Prostate gland (tissue), 2 donors: ENCODE results near the gene C1QTNF5. TPM values are rescaled to one million over a fixed set of nuclear protein-coding genes. Genes with fewer than 3 reads are reported as not detected.

Experiments
- DNase-seq: peaks from one replicate; pipeline ENCODE4 v3.0.0-alpha.2; 2019; ENCODE audit warnings: low spot score
- H3K27ac ChIP-seq, 2 donors: fragments of 200-600 bp; sonication (generic); 2 replicates each; pipeline ENCODE4 v1.5.1; 2017 to 2019
- H3K27me3 ChIP-seq: fragments of 200-600 bp; sonication (generic); replicated peaks from 2 replicates; pipeline ENCODE4 v1.5.1; 2019; ENCODE audit not compliant: insufficient read depth
- H3K36me3 ChIP-seq, 2 donors: fragments of 200-600 bp; sonication (generic); 1 replicate in 1 of 2; 2 replicates in 1 of 2; pipeline versions ENCODE4 v1.5.1 to v1.8.1; 2017 to 2019
- H3K4me1 ChIP-seq: fragments of 200-600 bp; sonication (generic); replicated peaks from 2 replicates; pipeline ENCODE4 v1.5.1; 2019
- H3K4me3 ChIP-seq, 2 donors: fragments of 200-600 bp; sonication (generic); 2 replicates each; pipeline ENCODE4 v1.5.1; 2017 to 2019
- H3K9me3 ChIP-seq: fragments of 200-600 bp; sonication (generic); 2 replicates; pipeline ENCODE4 v1.5.1; 2017
- POLR2A ChIP-seq: fragments of 450-650 bp; IDR thresholded peaks from one replicate; pipeline ENCODE4 v1.6.1; 2016; ENCODE audit warnings: antibody characterized with exemption, mild to moderate bottlenecking
- POLR2AphosphoS5 ChIP-seq: sonication (generic); formaldehyde crosslinking; IDR thresholded peaks from one replicate; pipeline ENCODE4 v1.6.1; 2017; ENCODE audit warnings: antibody characterized with exemption
- WGBS: methylation state at CpG from one replicate; pipeline ENCODE4 v1.1.5; 2018; 5-methylcytosine and 5-hydroxymethylcytosine counted together
- intact Hi-C: fragments of 100-400 bp; cut with DNase I; formaldehyde crosslinking; loops from one replicate; pipeline ENCODE4 v1.14.2; 2022
- total RNA-seq, 2 donors: library from RNA; depleted of rRNA; stranded (reverse); fragments of >200 nt; gene quantifications; one replicate each; pipeline ENCODE4 v1.1.0, GENCODE V29; 2016
- TF ChIP-seq, protein P1 (sequence below), 4 experiments: fragments of 200-600 bp in 2 of 4; fragments of 450-650 bp in 2 of 4; sonication (generic) in 2 of 4; IDR thresholded peaks; 1 replicate in 3 of 4; 2 replicates in 1 of 4; pipeline ENCODE4 v1.5.1; 2016 to 2019; ENCODE audit warnings: antibody characterized with exemption in 4 of 4, mild to moderate bottlenecking in 2 of 4, moderate library complexity in 2 of 4

Gene C1QTNF5
- total RNA-seq, 2 donors from 2014 or later: 15.3 to 20.2 TPM

DNA sequence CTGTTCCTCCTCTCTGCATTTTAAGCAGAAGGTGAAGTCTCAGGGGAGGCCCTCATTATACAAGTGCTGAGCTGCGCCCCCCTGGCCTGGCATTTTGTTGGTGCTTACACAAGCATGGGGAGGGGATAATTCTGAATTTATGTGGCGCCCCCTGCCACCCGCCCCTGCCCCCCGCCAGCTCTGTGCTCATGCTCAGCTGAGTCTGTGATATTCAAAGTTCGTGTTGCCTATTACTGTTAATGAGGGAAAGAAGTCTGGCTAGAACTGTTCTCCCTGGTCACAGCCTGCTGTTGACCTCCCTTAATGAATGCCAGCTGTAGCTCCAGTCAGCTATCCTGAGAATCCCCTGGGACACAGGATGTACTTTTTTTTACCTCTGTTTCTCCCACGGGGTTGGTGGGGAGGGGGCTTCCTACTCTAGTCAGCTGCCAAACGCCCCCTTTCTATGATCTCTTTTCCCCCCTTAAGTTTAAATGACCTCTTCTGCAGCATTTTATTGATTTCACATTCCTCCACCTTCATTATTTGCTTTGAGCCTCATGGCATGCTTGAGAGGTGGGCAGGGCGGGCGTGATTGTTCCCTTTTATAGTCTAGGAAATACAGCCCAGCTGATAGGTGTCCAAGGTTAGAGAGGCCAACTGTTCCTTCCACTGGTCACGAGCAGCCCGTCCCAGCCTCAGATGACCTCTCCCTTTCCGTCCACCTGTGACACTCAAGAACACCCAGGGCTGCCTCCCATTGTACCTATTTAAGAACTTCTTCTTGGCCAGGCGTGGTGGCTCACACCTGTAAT lies 28.6 kb upstream of the C1QTNF5 start:
- no peak for DNase-seq
- Histone ChIP-seq H3K27me3 (no peaks in the 10 kb centered on the region), H3K27ac (peak overlapping the region; percentile 25 to 66), H3K36me3 (no peaks in the 10 kb centered on the region), H3K4me3 (no peak overlapping the region), H3K9me3 (no peaks in the 10 kb centered on the region), H3K4me1 (peaks cover 2% of the 10 kb centered on the region)
- intact Hi-C loops: no loop called here
- no peak for TF ChIP-seq POLR2AphosphoS5
- TF ChIP-seq POLR2A: no peak
- TF ChIP-seq, protein P1, sequence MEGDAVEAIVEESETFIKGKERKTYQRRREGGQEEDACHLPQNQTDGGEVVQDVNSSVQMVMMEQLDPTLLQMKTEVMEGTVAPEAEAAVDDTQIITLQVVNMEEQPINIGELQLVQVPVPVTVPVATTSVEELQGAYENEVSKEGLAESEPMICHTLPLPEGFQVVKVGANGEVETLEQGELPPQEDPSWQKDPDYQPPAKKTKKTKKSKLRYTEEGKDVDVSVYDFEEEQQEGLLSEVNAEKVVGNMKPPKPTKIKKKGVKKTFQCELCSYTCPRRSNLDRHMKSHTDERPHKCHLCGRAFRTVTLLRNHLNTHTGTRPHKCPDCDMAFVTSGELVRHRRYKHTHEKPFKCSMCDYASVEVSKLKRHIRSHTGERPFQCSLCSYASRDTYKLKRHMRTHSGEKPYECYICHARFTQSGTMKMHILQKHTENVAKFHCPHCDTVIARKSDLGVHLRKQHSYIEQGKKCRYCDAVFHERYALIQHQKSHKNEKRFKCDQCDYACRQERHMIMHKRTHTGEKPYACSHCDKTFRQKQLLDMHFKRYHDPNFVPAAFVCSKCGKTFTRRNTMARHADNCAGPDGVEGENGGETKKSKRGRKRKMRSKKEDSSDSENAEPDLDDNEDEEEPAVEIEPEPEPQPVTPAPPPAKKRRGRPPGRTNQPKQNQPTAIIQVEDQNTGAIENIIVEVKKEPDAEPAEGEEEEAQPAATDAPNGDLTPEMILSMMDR (IDR thresholded peaks at IDR 0.05): no peak
- 67% methylated on average over 13 of the region's 13 CpGs for WGBS

DNA sequence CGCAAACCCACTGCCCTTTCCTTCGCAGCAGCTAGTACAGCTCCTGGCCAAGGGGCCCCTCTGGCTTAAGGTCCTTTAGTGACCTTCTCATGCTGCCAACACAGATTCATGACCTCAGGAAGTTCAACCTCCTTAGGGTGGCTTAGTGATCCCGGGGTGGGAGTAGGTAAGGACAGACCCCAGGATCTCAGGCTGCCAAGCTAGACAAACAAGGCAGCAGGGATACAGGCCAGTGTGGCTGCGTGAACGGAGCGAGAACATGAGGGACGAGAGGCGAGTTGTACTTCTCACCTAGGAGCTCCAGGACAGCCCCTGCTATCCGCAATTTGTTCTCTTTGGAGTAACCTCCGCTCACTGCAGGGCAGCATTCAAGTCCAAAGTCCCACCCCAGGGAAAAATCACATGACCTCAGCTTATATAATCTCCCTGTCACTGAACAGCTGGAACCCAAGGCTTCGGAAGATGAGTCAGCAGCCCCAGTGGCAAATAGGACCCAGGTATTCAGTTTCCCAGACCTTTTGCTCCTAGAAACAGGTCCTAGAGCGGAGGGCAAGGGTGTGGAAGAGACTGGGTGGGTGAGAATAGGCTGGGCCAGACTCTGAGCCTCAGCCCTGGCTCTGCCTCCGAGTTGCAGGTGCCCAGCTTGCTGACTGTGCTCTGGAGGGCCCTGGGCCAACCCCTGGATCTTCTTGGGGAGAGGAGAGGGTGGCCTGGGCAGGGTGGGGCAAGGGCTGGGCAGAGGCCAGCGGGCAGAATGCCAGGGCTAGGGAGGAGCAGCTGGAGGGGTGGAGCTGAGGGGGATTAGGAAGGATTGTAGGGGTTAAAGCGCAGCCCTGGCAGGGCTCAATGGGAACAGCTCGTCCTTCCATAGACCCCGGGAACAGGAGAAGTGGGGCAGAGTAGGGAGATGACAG lies 27.7 kb upstream of the C1QTNF5 start:
- intact Hi-C loops: no loop called here
- H3K27me3 ChIP-seq: no peaks in the 10 kb centered on the region
- no peak overlapping the region for H3K4me3 ChIP-seq
- no peaks in the 10 kb centered on the region for H3K36me3 ChIP-seq
- peak overlapping the region; percentile 25 to 66 for H3K27ac ChIP-seq
- H3K4me1 ChIP-seq: no peaks in the 10 kb centered on the region
- no peaks in the 10 kb centered on the region for H3K9me3 ChIP-seq
- no peak for DNase-seq
- TF ChIP-seq POLR2A: no peak
- TF ChIP-seq, protein P1 (IDR thresholded peaks at IDR 0.05): no peak
- no peak for TF ChIP-seq POLR2AphosphoS5
- WGBS: 49% methylated on average over 17 of the region's 17 CpGs

DNA sequence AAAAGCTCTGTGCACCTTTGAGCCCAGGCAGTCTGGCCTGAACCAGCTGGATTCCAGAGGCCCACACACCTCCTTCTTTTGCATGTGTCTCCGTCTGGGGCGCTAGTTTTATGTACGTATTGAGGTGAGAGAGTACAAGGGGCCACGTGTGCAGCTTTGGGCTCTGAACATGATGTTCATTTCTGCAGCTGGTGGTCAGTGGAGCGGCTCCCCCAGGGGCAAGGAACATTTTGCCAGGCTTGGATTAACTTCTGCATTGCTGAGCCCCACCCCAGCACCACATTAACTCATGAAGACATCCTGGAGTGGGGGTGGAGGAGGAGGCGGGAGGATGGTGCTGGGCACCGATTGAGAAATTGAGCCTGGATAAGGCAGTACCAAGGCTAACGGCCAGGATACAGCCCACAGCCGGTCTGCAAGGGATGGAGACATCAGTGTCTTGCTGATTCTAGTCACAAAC lies 27.0 kb upstream of the C1QTNF5 start:
- DNase-seq: no peak
- Histone ChIP-seq H3K27ac (peak overlapping the region; percentile 25 to 66), H3K27me3 (no peaks in the 10 kb centered on the region), H3K4me1 (no peaks in the 10 kb centered on the region), H3K4me3 (no peak overlapping the region), H3K36me3 (no peaks in the 10 kb centered on the region), H3K9me3 (no peaks in the 10 kb centered on the region)
- intact Hi-C loops: no loop called here
- TF ChIP-seq POLR2AphosphoS5: no peak
- TF ChIP-seq, protein P1 (IDR thresholded peaks at IDR 0.05): no peak
- TF ChIP-seq POLR2A: no peak
- 48% methylated on average over 9 of the region's 9 CpGs for WGBS

DNA sequence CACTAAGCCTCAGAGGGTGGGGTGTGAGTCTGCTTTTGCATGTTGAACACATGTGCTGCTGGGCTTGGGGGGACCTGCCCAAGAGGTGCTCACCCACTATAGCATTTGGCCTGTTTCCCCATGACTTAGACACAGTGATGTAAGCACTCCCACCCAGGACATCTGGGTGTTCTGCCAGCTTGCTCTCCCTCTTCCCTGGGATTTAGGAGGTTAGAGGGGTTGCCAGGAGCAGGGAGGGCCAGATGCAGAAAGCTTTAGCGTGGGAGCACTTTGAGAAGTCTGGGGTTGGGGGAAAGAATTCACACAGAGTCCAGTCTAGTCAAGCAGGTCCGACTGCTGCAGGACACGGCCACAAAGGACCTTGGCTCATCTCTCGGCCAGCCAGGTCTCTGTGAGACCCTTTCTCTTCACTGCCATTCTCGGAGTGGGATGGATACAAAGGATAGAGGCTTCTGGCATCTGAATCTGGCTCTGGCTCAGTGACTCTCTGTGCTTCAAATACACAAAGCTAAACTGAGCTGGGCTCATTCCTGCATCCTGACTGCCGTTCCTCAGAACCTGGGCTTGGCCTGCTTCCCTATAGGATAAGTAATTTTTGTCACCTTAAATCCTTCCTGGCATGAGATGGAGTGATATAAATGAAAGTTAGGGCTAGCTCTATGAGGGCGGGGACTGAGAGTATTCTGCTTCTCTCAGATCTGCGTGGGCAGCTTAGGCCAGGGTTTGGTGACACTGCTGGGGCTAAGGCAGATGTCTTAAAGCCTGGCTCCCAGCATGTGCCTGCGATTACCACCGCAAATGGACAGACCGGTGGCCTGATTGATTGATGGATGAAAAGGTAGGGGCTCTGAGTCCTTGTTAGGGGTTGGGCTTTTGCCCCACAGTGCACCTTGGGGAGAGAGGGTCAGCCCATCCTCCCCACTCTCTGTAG lies 26.3 kb upstream of the C1QTNF5 start:
- intact Hi-C loops: no loop called here

More for the DNA sequence above, 26.3 kb upstream of the C1QTNF5 start:
- 72% methylated on average over 11 of the region's 11 CpGs for WGBS
- TF ChIP-seq, protein P1 (IDR thresholded peaks at IDR 0.05): no peak
- TF ChIP-seq POLR2A (no peak), POLR2AphosphoS5 (no peak)
- no peak overlapping the region for H3K27ac ChIP-seq
- H3K36me3 ChIP-seq: no peaks in the 10 kb centered on the region
- no peak overlapping the region for H3K4me3 ChIP-seq
- H3K27me3 ChIP-seq: no peaks in the 10 kb centered on the region
- H3K9me3 ChIP-seq: no peaks in the 10 kb centered on the region
- H3K4me1 ChIP-seq: no peaks in the 10 kb centered on the region
- DNase-seq: no peak
